GM21825 (cell line): ENCODE measurements around the gene CDCA7.
"Not testable (repeated sequence)": the region's sequence is repeated elsewhere in the genome, so short reads cannot be mapped to it uniquely, and the experiment has no call there.

Source experiments
- ATAC-seq: cut with Tn5 transposase; IDR thresholded peaks from one replicate; pipeline ENCODE4 v1.9.1; 2021; ENCODE audit warnings: mild to moderate bottlenecking, moderate library complexity; ENCODE audit not compliant: unreplicated experiment

The CDCA7 gene

DNA sequence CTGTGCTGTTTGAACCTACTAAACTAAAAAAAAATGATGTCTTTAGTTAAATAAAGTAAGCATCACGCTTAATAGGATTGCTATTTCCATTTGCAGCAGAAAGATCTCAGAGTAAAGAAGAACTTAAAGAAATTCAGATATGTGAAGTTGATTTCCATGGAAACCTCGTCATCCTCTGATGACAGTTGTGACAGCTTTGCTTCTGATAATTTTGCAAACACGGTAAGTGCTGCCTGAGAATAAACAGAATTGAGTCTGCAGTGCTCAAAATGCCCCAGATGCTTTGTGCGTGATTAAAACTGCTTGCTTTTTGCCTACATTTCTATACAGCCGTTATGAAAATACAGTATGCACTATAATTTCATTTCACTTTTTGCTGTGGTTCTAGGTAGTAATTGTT, 3.9 kb downstream of the CDCA7 start:
- no peak for ATAC-seq

DNA sequence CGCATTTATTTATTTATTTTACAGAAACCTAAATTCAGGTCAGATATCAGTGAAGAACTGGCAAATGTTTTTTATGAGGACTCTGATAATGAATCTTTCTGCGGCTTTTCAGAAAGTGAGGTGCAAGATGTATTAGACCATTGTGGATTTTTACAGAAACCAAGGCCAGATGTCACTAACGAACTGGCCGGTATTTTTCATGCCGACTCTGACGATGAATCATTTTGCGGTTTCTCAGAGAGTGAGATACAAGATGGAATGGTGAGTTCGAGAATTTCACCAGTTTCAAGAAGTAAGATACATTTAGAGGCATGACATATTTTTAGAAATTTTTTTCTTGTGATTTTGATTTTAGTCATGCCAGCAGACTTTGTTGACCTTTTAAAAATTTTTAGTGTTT, 4.6 kb downstream of the CDCA7 start:
- no peak for ATAC-seq

DNA sequence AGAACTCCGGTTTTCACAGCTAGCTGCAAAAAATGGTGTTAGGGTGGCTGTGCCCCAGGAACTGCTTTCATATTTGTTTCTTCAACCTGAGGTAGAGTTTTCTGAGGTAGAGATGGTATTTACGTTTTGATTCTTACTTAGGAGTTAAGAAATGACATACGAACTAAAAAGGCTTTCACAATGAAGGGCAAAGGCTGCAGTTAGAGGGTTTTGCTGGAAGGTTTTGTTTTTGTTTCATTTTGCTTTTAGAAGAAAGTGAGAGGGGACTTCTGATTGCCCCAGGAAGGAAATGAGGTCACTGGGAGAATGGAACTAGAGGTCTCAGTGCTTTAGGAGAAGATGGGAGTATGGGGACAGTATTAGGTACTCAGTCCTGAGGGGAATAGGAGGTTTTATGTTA, 15.5 kb downstream of the CDCA7 start:
- ATAC-seq, result no peak

DNA sequence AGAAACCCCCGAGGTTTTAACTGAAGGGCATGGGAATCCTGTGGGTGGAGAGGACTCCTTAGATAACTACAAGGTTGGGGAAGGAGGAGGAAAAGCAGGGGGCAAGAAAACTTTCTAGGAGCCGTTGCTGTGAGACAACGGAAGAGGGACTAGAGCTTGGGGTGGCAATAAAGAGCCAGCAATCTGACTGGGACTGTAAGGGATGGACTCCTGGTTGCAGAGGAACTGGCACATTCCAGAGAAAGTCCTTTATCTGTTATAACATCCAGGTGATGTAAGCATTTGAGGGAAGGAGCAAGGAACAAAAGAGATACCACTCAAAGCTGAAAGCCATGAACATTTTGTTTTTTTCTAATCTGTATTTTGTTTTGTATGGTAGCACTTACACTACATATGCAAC, 16.4 kb downstream of the CDCA7 start:
- no peak for ATAC-seq

DNA sequence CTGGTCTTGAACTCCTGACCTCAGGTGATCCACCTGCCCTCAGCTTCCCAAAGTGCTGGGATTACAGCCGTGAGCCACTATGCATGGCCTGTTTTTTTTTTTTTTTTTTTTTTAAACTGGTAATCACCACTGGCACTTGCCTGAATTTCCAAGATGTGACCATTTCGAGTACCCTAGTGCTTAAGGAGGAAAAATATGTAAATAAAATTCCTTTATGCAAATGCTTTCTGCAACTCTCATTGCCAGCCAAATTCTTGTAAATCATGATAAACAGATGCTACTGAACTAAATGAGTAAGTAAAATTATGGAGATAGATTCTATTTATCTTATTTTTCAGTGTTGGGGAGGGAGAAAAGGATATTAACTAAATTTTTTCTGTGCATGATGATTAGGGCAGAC, 18.6 kb downstream of the CDCA7 start:
- no peak for ATAC-seq

DNA sequence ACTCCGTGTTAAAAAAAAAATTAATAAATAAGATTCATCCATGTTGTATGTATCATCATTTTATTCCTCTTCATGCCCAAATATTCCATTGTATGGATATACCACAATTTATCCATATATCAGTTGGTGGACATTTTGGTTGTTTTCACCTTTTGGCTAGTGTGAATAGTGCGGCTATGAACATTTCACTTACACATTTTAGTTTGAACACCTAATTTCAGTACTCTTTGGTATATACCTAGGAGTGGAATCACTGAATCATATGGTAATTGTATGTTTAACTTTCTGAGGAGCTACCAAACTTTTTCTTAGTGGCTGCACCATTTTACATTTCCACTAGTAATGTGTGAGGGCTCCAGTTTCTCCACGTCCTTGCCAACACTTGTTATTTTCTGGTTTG, 20.0 kb downstream of the CDCA7 start:
- no peak for ATAC-seq

DNA sequence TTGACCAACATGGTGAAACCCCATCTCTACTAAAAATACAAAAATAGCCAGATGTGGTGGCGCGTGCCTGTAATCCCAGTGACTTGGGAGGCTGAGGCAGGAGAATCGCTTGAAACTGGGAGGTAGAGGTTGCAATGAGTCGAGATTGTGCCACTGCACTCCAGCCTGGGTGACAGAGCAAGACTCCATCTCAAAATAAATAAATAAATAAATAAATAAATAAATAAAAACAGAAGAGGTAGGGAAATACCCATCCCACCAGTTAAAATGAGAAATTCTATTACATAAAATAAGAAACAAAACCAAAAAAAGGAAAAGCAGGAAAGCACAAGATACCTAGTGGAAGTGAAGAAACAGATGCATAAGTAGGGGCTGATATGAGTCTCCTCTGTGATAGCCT, 30.9 kb downstream of the CDCA7 start:
- not testable (repeated sequence) for ATAC-seq

DNA sequence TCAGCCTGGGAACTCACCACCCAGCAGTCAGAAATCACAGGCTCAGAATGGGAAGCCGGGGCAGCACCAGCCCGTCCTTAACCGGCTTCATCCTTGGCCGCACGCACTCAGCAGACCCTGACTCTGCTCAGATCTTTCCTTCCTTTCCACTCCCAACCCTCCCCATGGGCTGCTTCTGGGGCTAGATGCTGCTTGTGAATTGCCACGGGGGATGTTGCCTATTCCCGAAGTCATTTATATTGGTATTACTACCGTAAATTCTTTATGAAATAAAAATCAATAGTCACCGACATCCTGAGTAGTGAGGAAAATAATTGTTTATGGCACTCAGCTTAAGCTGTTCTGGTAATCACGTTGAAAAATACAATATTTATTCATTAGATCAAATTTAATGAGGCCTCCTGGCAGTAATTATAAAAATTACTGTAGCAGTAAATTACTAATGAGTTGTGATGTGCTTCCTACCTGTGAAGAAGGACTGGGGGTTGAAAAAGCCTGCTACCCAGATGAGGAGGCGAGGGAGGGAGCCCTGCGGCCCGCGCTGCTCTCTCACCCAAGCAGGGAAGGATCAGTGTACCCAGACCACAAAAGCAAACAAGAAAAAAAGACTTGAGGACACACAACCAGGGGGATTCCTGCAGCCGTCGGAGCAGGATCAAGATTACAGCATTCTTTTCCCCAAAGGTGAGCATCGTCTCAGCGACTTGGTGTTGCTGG, 31.5 kb downstream of the CDCA7 start:
- ATAC-seq, result no peak

DNA sequence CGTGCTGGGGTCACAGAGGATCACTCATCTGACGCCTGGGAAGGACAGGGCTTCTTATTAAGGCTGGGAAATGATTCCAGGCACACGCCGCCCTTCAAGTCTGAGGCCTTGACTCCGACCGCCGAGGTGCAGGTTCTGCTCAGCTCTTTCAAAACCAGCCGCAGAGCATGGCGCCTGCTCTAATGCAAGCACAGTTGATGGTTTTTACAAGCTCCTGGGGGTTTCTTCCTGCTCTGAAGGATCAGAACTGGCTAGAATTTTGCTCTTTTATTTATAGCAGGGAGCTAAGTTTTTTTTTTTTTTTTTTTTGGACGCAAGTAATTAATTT, 32.0 kb downstream of the CDCA7 start:
- ATAC-seq, result no peak

DNA sequence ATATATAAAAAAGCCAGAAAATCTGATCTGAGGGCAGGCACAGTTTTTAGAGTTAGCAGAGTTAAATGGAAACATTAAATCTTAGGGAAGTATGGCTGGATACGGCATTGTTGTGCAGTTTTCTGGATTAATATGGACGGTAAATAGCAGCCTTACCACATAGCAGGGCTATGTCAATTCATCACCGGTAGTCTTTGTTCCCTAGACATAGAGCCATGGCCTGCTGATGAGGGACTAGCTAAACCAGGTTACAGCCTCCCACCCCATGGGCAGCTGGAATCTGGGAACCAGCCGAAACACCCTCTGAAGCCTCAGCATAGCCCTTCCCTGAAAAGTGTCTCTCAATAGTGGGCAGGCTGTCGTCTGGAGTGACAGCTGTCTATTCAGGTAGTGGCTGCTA, 32.4 kb downstream of the CDCA7 start:
- no peak for ATAC-seq

DNA sequence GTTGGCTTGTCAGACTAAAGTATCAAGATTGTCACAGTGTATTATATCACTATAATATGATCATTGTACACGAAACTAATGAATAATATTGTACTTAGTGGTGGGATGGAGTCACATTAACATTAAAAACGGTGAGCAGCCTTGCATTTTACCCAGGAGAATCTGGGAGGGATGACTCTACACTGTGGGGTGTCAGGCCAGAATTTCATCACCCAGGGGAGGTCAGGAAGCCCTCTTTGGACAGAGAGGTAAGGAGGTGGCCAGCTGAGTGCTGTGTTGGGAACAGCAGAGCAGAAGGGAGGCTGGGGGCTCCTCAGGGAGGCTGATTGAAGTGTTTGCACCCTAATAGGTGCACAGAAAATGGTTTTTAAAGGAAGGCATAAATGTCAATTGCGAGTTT, 33.0 kb downstream of the CDCA7 start:
- ATAC-seq, result no peak

DNA sequence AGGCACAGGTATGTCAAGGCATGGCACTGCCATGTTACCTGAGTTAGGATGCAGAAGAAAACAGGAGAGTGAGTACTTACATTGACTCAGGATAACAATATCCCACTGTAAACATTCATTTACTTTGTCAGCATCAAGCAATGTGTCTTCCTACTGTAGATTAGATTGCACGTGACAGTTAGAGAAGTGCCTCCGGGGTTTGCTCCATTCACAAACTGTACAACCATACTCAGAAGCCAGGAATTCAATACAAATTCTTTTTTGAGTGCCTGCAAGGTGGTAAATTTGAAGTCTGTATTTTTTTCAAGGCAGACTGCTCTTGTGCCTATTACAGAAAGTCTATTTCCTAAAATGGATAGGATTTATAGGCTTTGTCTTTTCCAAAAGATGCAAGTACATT, 34.1 kb downstream of the CDCA7 start:
- no peak for ATAC-seq

DNA sequence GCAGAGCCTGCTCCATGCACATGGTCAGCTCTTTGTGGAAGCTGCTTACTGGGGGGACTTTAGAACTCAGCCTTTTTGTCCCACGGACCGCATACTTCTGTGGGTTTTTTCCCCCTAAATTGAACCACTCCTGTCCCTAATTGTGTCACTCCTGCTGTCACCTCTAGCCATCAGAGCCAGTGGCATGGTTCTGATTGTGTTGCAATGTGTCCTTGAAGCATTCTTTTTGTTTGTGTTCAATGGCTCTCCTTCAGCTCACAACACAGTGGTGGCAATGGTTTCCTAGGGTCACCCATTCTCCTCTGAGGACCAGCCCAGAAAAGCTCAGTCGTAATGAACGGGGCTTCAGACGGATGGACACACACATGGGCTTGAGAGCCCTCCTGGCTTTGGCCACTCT, 35.4 kb downstream of the CDCA7 start:
- ATAC-seq, result no peak

DNA sequence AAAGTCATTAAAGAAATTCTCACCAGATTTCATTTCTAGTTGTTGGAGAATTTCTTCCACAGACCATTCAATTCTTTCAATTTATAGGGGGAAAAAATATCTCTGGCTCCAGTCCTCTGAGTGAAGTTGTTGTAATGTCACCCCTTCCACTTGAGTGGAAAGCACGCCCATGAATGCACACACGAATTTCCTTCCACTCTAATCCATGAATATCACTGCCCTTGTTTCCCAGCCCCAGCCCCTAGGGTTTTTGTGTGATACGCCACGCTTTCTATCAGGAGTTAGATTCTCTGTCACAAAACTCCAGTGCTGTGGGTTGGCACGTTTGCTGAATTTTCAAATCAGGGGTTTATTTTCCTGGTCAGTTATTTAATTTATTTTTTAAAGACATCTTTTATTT, 38.1 kb downstream of the CDCA7 start:
- no peak for ATAC-seq

DNA sequence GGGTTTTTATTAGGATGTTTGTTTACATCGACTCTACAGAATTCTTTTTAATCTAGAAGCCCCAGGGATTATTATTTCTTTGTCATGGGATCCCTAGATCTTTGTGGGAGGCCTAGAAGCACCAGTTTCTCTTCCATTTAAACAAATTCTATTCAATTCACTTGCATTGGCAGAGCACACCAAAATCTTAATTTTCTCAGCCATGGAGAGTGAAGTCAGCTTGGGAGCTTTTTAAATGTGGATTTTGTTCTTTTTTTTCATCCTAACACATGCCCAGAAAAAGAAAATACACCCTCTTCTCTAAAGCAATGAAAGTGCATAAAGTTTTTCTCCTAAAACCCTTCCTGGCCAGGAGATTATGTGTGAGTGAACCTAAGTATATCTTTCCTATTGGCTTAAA, 38.5 kb downstream of the CDCA7 start:
- no peak for ATAC-seq

DNA sequence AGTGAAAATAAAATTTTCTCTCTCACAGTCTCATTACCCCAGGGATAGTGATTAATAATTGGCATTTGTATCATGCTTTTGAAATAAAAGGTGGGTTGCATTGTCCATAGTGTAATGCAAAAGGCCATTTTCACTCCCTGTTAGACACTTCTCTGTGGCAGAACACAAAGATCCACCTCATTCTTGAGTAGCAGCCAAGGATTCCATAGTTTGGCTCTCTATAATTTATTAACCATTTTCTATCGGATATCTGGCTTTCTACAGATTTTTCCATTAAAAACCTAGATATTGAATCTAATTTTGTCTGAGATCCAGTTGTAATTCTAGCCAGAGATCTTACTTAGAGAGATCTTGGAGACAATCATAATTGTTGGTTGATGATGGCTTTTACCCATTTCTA, 39.0 kb downstream of the CDCA7 start:
- ATAC-seq, result no peak

DNA sequence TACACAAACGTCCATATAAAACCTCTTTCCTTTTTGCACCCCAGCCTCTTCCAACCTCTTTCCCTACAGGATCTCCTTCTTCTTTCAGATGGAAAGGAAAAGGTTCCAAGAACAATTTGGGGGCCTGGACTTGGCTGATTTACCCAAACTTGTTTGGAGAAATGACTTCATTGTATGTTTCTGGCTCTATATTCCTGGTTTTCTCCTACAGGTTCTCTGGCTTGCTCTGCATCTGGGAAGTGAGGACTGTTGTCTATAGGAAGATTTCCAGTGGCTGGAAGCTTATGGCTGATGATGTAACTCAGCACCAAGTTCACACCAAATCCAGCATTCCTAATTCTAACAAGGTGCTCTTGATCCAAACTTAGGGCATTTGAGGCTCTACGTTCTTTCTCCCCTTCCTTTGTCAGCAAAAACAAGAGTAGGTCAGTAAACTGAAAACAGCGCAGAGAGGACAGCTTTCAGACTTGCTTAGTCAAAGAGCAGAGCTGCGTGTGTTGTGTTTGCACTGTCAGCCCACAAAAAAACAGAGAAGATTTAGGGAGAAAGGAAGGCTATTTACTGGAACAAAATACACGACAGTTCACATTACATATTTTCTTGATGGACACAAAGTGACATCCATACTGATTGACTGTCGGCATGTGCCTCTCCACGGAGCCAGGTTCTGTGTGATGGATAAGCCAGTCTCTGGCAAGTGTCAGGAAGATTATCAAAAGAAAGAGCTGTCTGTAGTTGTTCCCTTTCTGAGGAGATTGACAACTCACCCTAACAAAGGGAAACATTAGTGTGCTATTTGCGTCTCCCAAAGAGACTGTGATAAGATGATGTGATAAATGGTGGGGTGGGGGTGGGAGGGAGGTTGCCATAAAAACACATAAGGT, 39.7 kb downstream of the CDCA7 start:
- no peak for ATAC-seq

DNA sequence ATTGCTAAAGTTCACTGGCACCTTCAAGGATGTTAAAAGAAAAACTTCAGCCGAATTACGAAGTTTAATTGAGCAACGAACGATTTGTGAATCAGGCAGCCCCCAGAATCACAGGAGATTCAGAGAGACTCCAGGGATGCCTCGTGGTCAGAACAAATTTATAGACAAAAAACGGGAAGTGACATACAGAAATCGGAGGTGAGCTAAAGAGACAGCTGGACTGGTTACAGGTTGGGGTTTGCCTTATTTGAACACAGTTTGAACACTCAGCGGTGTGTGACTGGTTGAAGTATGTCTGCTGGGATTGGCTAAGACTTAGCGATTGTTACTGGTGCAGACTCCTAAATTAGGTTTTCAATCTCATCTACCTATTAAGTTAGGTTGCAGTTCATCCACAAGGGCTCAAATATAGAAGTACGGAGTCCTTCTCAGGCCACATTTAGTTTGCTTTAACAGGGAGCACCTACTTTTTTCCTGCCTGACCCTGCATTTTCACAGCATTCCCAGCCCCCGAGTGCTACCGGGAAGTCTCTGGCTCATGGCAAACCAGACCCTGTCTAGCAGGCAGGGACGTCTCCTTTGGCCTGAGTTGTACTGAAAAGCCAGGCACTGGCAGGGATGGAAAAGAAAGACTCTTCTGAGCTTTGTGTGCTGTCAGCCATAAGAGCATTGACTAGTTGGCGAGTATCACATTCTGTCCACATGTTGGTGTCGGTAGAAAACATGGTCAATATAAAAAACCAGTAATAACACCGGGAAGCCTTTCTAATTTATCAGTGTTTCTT, 41.1 kb downstream of the CDCA7 start:
- no peak for ATAC-seq

DNA sequence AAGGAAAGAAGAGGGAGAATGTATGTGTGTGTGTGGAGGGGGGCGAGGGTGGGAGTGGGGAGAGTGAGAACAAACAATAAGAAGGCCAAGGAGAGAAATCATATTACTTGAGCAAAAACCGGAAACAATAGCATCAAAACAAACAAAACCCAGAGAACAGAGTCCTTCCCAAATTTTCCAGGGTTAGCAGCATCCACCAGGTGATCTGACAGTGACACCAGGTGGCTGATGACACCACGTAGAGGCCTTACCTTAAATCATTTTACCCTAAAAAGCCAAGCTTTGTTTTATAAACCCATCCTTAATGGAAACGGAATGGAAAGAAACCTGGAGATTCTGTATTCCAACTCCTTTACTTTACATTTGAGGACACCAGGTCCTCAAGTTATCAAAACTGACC, 42.9 kb downstream of the CDCA7 start:
- ATAC-seq, result no peak

DNA sequence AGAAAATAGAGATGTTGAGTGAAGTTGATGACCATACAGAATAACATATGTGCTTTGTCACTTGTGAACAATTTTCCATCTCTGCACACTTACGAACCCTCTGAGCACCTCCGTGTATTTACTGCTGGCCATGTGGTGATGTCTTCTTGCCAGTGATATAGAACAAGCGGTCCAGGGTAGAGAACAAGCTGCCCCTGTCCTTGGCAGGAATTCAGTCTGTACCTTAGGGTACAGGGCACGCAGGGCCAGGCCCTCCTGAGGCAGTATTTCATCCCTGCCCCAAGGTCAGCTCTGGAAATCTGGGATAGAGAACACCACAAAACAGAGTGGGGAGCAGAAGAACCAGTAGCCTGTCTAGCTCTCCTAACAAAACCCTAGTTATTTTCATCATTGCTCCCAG, 44.6 kb downstream of the CDCA7 start:
- no peak for ATAC-seq

DNA sequence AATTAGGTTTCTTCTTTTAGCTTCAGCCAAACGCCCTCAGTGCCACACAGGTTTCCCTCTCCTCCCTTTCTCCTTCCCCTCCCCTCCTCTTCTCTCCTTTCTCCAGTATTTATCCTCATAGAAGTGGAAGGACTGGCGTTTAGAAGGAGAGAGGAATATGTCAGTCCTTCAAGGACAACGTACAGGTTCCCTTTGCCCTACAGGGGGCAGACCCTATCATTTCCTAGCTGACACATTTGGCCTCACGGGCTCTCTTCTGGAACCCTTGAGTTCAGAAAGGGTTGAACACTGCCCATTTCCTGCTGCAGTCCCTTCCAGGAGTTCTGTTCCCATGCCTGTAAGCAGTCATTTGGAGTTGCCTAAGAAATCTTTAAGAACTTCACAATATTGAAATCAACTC, 46.1 kb downstream of the CDCA7 start:
- no peak for ATAC-seq
